PC-9 (cell line): ENCODE data around the gene TDRD6. TPM values are rescaled to one million over a fixed set of nuclear protein-coding genes. Genes with fewer than 3 reads are reported as not detected.

Experiments used
- BruUV-seq: library from RNA; stranded (reverse); fragments of 400-500 nt; replicated peaks from 2 replicates; lab custom pipeline; 2021; lab: Mats Ljungman, UMichigan
- CTCF ChIA-PET: fragments of 300-600 bp; sonication (Branson Sonifier 250); formaldehyde crosslinking; loops from one replicate; lab custom pipeline; 2022; ENCODE audit warnings: antibody characterized with exemption; lab: Charles Lee
- POLR2A ChIA-PET: fragments of 300-600 bp; sonication (Branson Sonifier 250); formaldehyde crosslinking; loops from one replicate; lab custom pipeline; 2022; ENCODE audit warnings: antibody characterized with exemption; ENCODE audit not compliant: unreplicated experiment; lab: Charles Lee
- DNase-seq, 2 experiments: peaks; one replicate each; pipeline versions ENCODE4 v3.0.0 to v3.0.0-alpha.2; 2015 to 2022; ENCODE audit warnings: mixed read lengths in 1 of 2
- H2AFZ ChIP-seq: fragments of 200-600 bp; sonication (generic); 2 replicates; pipeline ENCODE4 v1.8.1; 2017; ENCODE audit warnings: antibody characterized with exemption
- H3F3A ChIP-seq: fragments of 200-600 bp; sonication (generic); 2 replicates; pipeline ENCODE4 v1.8.1; 2017; ENCODE audit warnings: antibody characterized with exemption, mild to moderate bottlenecking, low read depth; ENCODE audit not compliant: insufficient read depth
- H3K27ac ChIP-seq: fragments of 200-600 bp; sonication (generic); 2 replicates; pipeline ENCODE4 v1.6.1; 2016; ENCODE audit warnings: mixed run types
- H3K27me3 ChIP-seq: fragments of 200-600 bp; sonication (generic); 2 replicates; pipeline ENCODE4 v1.6.1; 2016; ENCODE audit warnings: low read depth, mixed run types; ENCODE audit not compliant: insufficient read depth
- H3K36me3 ChIP-seq: fragments of 200-600 bp; sonication (generic); 2 replicates; pipeline ENCODE4 v1.6.1; 2016; ENCODE audit warnings: low read depth, mixed run types
- H3K4me1 ChIP-seq: fragments of 200-600 bp; sonication (generic); replicated peaks from 2 replicates; pipeline ENCODE4 v1.6.1; 2016; ENCODE audit warnings: mixed run types; ENCODE audit not compliant: insufficient read depth
- H3K4me2 ChIP-seq: fragments of 200-600 bp; sonication (generic); 2 replicates; pipeline ENCODE4 v1.6.1; 2017; ENCODE audit warnings: mixed run types
- H3K4me3 ChIP-seq: fragments of 200-600 bp; sonication (generic); 2 replicates; pipeline ENCODE4 v1.6.1; 2016; ENCODE audit warnings: mixed run types
- H3K79me2 ChIP-seq: fragments of 200-600 bp; sonication (generic); 2 replicates; pipeline ENCODE4 v1.6.1; 2017; ENCODE audit warnings: low read depth, mixed run types
- H3K9me2 ChIP-seq: fragments of 200-600 bp; sonication (generic); 2 replicates; pipeline ENCODE4 v1.8.1; 2017; ENCODE audit warnings: mild to moderate bottlenecking; ENCODE audit not compliant: insufficient read depth
- H3K9me3 ChIP-seq: fragments of 200-600 bp; sonication (generic); 2 replicates; pipeline ENCODE4 v1.8.1; 2016; ENCODE audit warnings: low read depth; ENCODE audit not compliant: insufficient read depth
- H4K20me1 ChIP-seq: fragments of 200-600 bp; sonication (generic); 2 replicates; pipeline ENCODE4 v1.8.1; 2017; ENCODE audit not compliant: insufficient read depth
- EZH2 ChIP-seq: fragments of 200-600 bp; sonication (generic); IDR thresholded peaks from 2 replicates; pipeline ENCODE4 v1.8.0; 2017; ENCODE audit warnings: antibody characterized with exemption, low read depth
- intact Hi-C: fragments of 100-400 bp; cut with micrococcal nuclease; formaldehyde crosslinking; loops from one replicate; pipeline ENCODE4 v1.10.0; 2022; ENCODE audit not compliant: unreplicated experiment
- total RNA-seq: library from RNA; stranded (reverse); gene quantifications from 2 replicates; pipeline ENCODE4 v1.2.3, GENCODE V29; 2021
- TF ChIP-seq, protein P1 (sequence below): fragments of 200-600 bp; sonication (generic); conservative IDR thresholded peaks from 2 replicates; pipeline ENCODE4 v1.6.1; 2017; ENCODE audit warnings: mixed run types, antibody characterized with exemption, mild to moderate bottlenecking, moderate library complexity

TDRD6 gene
- total RNA-seq, 1 experiment from 2014 or later: 0.57 TPM

DNA sequence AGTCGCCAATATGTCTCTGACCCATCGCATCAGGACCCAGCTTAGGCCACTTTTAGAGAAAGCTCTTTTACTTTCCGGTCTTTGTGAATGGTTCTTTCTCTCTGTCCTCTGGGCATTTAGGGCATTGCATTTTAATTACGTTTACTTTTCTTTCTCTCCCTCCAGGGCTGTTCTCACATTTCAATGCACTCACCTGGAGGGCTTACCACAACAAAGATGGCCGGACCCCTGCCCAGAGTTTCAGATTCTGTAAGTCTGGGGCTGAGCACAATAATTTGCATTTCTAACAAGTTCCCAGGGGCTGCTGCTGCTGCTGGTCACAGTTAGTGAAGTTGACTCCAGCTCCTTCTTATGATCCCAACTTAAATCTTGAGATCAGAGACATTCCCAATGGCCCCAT is 62.0 kb downstream of the TDRD6 start:
- TF ChIP-seq, protein P1, sequence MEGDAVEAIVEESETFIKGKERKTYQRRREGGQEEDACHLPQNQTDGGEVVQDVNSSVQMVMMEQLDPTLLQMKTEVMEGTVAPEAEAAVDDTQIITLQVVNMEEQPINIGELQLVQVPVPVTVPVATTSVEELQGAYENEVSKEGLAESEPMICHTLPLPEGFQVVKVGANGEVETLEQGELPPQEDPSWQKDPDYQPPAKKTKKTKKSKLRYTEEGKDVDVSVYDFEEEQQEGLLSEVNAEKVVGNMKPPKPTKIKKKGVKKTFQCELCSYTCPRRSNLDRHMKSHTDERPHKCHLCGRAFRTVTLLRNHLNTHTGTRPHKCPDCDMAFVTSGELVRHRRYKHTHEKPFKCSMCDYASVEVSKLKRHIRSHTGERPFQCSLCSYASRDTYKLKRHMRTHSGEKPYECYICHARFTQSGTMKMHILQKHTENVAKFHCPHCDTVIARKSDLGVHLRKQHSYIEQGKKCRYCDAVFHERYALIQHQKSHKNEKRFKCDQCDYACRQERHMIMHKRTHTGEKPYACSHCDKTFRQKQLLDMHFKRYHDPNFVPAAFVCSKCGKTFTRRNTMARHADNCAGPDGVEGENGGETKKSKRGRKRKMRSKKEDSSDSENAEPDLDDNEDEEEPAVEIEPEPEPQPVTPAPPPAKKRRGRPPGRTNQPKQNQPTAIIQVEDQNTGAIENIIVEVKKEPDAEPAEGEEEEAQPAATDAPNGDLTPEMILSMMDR: no peak
- TF ChIP-seq EZH2: no peak
- H3F3A ChIP-seq: no peaks in the 10 kb centered on the region
- no peaks in the 10 kb centered on the region for H4K20me1 ChIP-seq
- no peaks in the 10 kb centered on the region for H3K27me3 ChIP-seq
- no peak overlapping the region for H2AFZ ChIP-seq
- ChIA-PET POLR2A (interaction anchor here (0.6 kb wide), 1 partner anchor 1585 kb away, joined by 6 read pairs; no protein-coding TSS in a partner anchor), CTCF (interaction anchor here (0.6 kb wide), 1 partner anchor 15 kb away, joined by 3 read pairs; no protein-coding TSS in a partner anchor)
- no peaks in the 10 kb centered on the region for H3K36me3 ChIP-seq
- H3K27ac ChIP-seq: no peak overlapping the region
- H3K4me1 ChIP-seq: no peaks in the 10 kb centered on the region
- no peak for DNase-seq
- no peaks in the 10 kb centered on the region for H3K9me3 ChIP-seq
- intact Hi-C loops: no loop called here
- H3K4me3 ChIP-seq: no peak overlapping the region
- H3K79me2 ChIP-seq: no peaks in the 10 kb centered on the region
- no peaks in the 10 kb centered on the region for H3K9me2 ChIP-seq
- BruUV-seq: no TSS peak
- H3K4me2 ChIP-seq: no peak overlapping the region

DNA sequence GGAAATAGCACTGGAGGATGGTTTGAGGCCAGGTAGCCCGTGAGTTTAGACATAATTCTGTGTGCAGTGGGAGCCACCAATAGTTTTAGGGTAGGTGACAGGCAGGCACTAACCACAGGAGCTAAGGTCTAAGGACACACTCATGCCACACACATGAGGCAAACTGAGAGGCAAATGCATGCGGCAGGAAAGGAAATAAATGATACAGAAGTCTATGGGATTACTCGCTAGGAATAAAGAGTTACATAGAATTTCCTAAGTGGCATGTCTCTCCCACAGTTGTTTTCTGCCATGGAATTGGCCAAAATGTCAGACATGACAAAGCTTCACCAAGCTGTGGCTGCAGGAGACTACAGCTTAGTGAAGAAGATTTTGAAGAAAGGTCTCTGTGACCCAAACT is 64.0 kb downstream of the TDRD6 start:
- no peak overlapping the region for H3K4me3 ChIP-seq
- no peak overlapping the region for H3K4me2 ChIP-seq
- no peaks in the 10 kb centered on the region for H3K27me3 ChIP-seq
- DNase-seq: no peak
- H3K9me3 ChIP-seq: no peaks in the 10 kb centered on the region
- 0 out of 2 replicates have a peak, but pooled peaks cover 3% of the 10 kb centered on the region for H3K4me1 ChIP-seq
- no peak overlapping the region for H3K27ac ChIP-seq
- H3F3A ChIP-seq: no peaks in the 10 kb centered on the region
- intact Hi-C loops: no loop called here
- no peaks in the 10 kb centered on the region for H3K9me2 ChIP-seq
- H2AFZ ChIP-seq: no peak overlapping the region
- no peaks in the 10 kb centered on the region for H3K36me3 ChIP-seq
- ChIA-PET POLR2A (no interaction called here), CTCF (no interaction called here)
- TF ChIP-seq, protein P1: no peak
- no peak for TF ChIP-seq EZH2
- BruUV-seq: no TSS peak
- no peaks in the 10 kb centered on the region for H3K79me2 ChIP-seq
- no peaks in the 10 kb centered on the region for H4K20me1 ChIP-seq

Other genes starting within 250 kb of the TDRD6 start
- 0.44 and 0.68 TPM in 2 replicates for gene RCAN2, start 196.4 kb upstream of the TDRD6 start, total RNA-seq
- 2.9 and 5.6 TPM in 2 replicates for gene CYP39A1, start 35.1 kb upstream of the TDRD6 start, total RNA-seq
- 25.0 and 27.1 TPM in 2 replicates for gene SLC25A27, start 34.9 kb upstream of the TDRD6 start, total RNA-seq
- 0.68 and 0.98 TPM in 2 replicates for gene PLA2G7, start 47.5 kb downstream of the TDRD6 start, total RNA-seq
- not detected in 2 replicates for gene ANKRD66, start 59.0 kb downstream of the TDRD6 start, total RNA-seq
- gene MEP1A, start 105.5 kb downstream of the TDRD6 start, total RNA-seq: not detected in 2 replicates
- 23.1 and 40.0 TPM in 2 replicates for gene ADGRF5, start 234.1 kb downstream of the TDRD6 start, total RNA-seq